NT2/D1 (cell line): Measurements from ENCODE around the gene MVD.
A peak's percentile ranks its signal among the peaks of the same experiment; 100 is the strongest.

Experiments
- DNase-seq: peaks from one replicate; pipeline ENCODE4 v3.0.0-alpha.2; 2011; ENCODE audit warnings: low read depth, low spot score
- H3K27me3 ChIP-seq: 2 replicates; pipeline ENCODE4 v1.6.0; 2011; ENCODE audit warnings: mild to moderate bottlenecking; ENCODE audit not compliant: insufficient read length, insufficient read depth
- H3K36me3 ChIP-seq: 2 replicates; pipeline ENCODE4 v1.6.1; 2011; ENCODE audit warnings: mild to moderate bottlenecking, low read length, mixed read lengths; ENCODE audit not compliant: insufficient read depth, insufficient read length
- H3K4me1 ChIP-seq: 2 replicates; pipeline ENCODE4 v1.5.1; 2011; ENCODE audit not compliant: insufficient read depth, insufficient read length
- H3K4me3 ChIP-seq: 2 replicates; pipeline ENCODE4 v1.5.1; 2011; ENCODE audit warnings: low read depth; ENCODE audit not compliant: insufficient read length
- H3K9ac ChIP-seq: 2 replicates; pipeline ENCODE4 v1.6.0; 2011; ENCODE audit warnings: low read depth; ENCODE audit not compliant: insufficient read length
- H3K9me3 ChIP-seq: 2 replicates; pipeline ENCODE4 v1.5.1; 2011; ENCODE audit warnings: mild to moderate bottlenecking, low read length; ENCODE audit not compliant: insufficient read depth
- SUZ12 ChIP-seq: IDR thresholded peaks from 2 replicates; pipeline ENCODE4 v1.6.1; 2011; ENCODE audit not compliant: insufficient read length, insufficient read depth; ENCODE audit errors: extremely low read depth
- YY1 ChIP-seq: IDR thresholded peaks from 2 replicates; pipeline ENCODE4 v1.6.1; 2011; ENCODE audit not compliant: insufficient read length, insufficient read depth
- ZNF274 ChIP-seq: IDR thresholded peaks from 2 replicates; pipeline ENCODE4 v1.6.1; 2011; ENCODE audit warnings: mild to moderate bottlenecking, low read depth, low read length

The MVD gene

GRCh38 chr16:88634994-88635670 is 27.8 kb downstream of the MVD start:
- Histone ChIP-seq H3K4me1 (peaks cover 48% of the 10 kb centered on the region), H3K9ac (peak overlapping the region; percentile 79), H3K9me3 (no peaks in the 10 kb centered on the region), H3K27me3 (peaks cover 21% of the 10 kb centered on the region), H3K4me3 (peak overlapping the region; percentile 31), H3K36me3 (peaks cover 33% of the 10 kb centered on the region)
- TF ChIP-seq YY1 (no peak), SUZ12 (no peak), ZNF274 (no peak)
- no peak for DNase-seq

- no peak for DNase-seq
- peak overlapping the region; percentile 79 for H3K9ac ChIP-seq
Observed at GRCh38 chr16:88634141-88634993, 28.5 kb downstream of the MVD start.

DNA sequence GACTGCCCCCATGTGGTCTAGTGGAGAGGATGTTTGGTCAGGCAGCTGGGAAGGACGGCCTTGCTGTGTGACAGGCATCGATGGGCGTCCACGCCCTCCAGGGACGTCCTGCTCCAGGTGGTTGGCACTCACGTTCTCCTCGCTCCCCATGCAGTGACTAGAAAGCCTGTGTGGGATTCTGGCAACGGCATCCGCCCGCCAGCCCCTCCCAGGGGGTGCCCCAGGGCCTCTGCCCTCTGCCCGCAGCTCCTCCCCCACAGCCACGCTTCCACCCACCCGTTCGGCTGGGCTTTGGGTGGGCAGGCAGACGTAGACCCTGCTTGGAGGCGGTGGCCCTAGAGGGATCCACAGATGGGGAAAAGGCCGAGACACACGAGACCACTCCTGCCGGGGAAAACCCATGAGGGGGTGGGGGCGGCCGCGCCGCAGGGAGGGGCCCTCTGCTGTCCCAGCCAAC is 29.2 kb downstream of the MVD start:
- H3K9ac ChIP-seq, result peak overlapping the region; percentile 79
- H3K36me3 ChIP-seq, result peaks cover 45% of the 10 kb centered on the region
- H3K9me3 ChIP-seq, result no peaks in the 10 kb centered on the region
- peaks cover 12% of the 10 kb centered on the region for H3K27me3 ChIP-seq
- H3K4me1 ChIP-seq, result peaks cover 39% of the 10 kb centered on the region
- peak overlapping the region; percentile 31 for H3K4me3 ChIP-seq
- TF ChIP-seq YY1 (no peak), ZNF274 (no peak), SUZ12 (no peak)
- DNase-seq, result no peak

More at GRCh38 chr16:88634141-88634993, 28.5 kb downstream of the MVD start:
- H3K27me3 ChIP-seq, result peaks cover 15% of the 10 kb centered on the region
- no peaks in the 10 kb centered on the region for H3K9me3 ChIP-seq
- H3K4me3 ChIP-seq, result peak overlapping the region; percentile 31
- H3K36me3 ChIP-seq, result peaks cover 40% of the 10 kb centered on the region
- H3K4me1 ChIP-seq, result peaks cover 45% of the 10 kb centered on the region
- TF ChIP-seq SUZ12, result no peak

- TF ChIP-seq ZNF274, result no peak
- TF ChIP-seq YY1, result no peak
- TF ChIP-seq SUZ12, result no peak
- Histone ChIP-seq H3K4me3 (no peak overlapping the region), H3K27me3 (peaks cover 10% of the 10 kb centered on the region), H3K9ac (no peak overlapping the region), H3K9me3 (no peaks in the 10 kb centered on the region), H3K4me1 (peaks cover 38% of the 10 kb centered on the region), H3K36me3 (peaks cover 56% of the 10 kb centered on the region)
- no peak for DNase-seq
Observed at GRCh38 chr16:88632587-88632930, 30.3 kb downstream of the MVD start.

- H3K36me3 ChIP-seq, result peaks cover 61% of the 10 kb centered on the region
- H3K4me1 ChIP-seq, result peaks cover 35% of the 10 kb centered on the region
- peak overlapping the region; percentile 3 for H3K9ac ChIP-seq
- no peaks in the 10 kb centered on the region for H3K9me3 ChIP-seq
- H3K27me3 ChIP-seq, result peaks cover 10% of the 10 kb centered on the region
- DNase-seq, result no peak
- no peak overlapping the region for H3K4me3 ChIP-seq
- TF ChIP-seq SUZ12, result no peak
- no peak for TF ChIP-seq ZNF274
- no peak for TF ChIP-seq YY1
Observed at GRCh38 chr16:88631920-88632586, 30.8 kb downstream of the MVD start.

- H3K36me3 ChIP-seq, result peaks cover 66% of the 10 kb centered on the region
- no peak for TF ChIP-seq YY1
- no peak for TF ChIP-seq SUZ12
- no peak for TF ChIP-seq ZNF274
- DNase-seq, result no peak
- no peaks in the 10 kb centered on the region for H3K9me3 ChIP-seq
- no peak overlapping the region for H3K9ac ChIP-seq
- peaks cover 35% of the 10 kb centered on the region for H3K4me1 ChIP-seq
- peaks cover 9% of the 10 kb centered on the region for H3K27me3 ChIP-seq
- no peak overlapping the region for H3K4me3 ChIP-seq
Observed at GRCh38 chr16:88631384-88631783, 31.5 kb downstream of the MVD start.

DNA sequence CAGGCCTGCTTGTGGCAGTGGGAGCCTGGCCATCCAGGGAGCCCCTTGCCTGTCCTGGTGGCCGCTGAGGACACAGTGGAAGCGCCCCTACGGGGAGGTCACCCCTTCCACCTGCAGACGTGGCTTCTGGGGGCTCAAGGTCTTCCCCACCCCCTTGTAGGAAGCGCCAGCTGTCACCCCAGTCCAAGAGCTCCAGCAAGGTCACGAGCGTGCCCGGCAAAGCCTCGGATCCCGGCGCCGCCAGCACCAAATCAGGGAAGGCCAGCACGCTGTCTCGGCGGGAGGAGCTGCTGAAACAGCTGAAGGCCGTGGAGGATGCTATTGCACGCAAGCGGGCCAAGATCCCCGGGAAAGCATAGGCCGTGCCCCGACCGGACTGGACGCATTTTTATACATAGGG is 31.9 kb downstream of the MVD start:
- Histone ChIP-seq H3K9me3 (no peaks in the 10 kb centered on the region), H3K27me3 (peaks cover 5% of the 10 kb centered on the region), H3K36me3 (peaks cover 71% of the 10 kb centered on the region), H3K4me3 (no peak overlapping the region), H3K4me1 (peaks cover 35% of the 10 kb centered on the region), H3K9ac (peak overlapping the region; percentile 42)
- no peak for DNase-seq
- no peak for TF ChIP-seq ZNF274
